HEK293 (cell line): ENCODE measurements around the gene BATF3.
"Not testable (repeated sequence)": the region's sequence is repeated elsewhere in the genome, so short reads cannot be mapped to it uniquely, and the experiment has no call there.

Experiments
- CTCF ChIA-PET: fragments of 350-600 bp; formaldehyde crosslinking; extraction: SDS; loops from one replicate; lab custom pipeline; 2021; ENCODE audit warnings: antibody characterized with exemption; lab: Yijun Ruan, JAX
- POLR2A ChIA-PET: fragments of 300-600 bp; formaldehyde crosslinking; extraction: SDS; loops from one replicate; lab custom pipeline; 2020; ENCODE audit warnings: antibody characterized with exemption, inconsistent platforms; lab: Yijun Ruan, JAX
- H3K27ac ChIP-seq: fragments of 200-500 bp; sonication (Bioruptor generic); 2 replicates; pipeline ENCODE4 v1.5.1; 2014; ENCODE audit warnings: low read depth, low read length, control low read depth, inconsistent platforms; ENCODE audit errors: extremely low read depth
- H3K36me3 ChIP-seq, 2 experiments: fragments of 200-500 bp in 1 of 2; sonication (Bioruptor generic) in 1 of 2; 1 replicate in 1 of 2; 2 replicates in 1 of 2; pipeline ENCODE4 v1.5.1; 2014 to 2017; ENCODE audit warnings: inconsistent platforms in 2 of 2, low read length in 2 of 2; ENCODE audit not compliant: control insufficient read depth in 2 of 2, insufficient read depth in 1 of 2
- H3K4me1 ChIP-seq: fragments of 200-500 bp; sonication (Bioruptor generic); 2 replicates; pipeline ENCODE4 v1.5.1; 2014; ENCODE audit warnings: mild to moderate bottlenecking, low read length, inconsistent platforms; ENCODE audit not compliant: control insufficient read depth, insufficient read depth
- H3K4me3 ChIP-seq: 2 replicates; pipeline ENCODE4 v1.5.1; 2011; ENCODE audit warnings: low read depth, mild to moderate bottlenecking, control low read depth, low read length, moderate library complexity
- H3K9me3 ChIP-seq: fragments of 200-500 bp; sonication (Bioruptor generic); 2 replicates; pipeline ENCODE4 v1.5.1; 2014; ENCODE audit warnings: low read depth, low read length, inconsistent platforms; ENCODE audit not compliant: control insufficient read depth, insufficient read depth
- KLF1 ChIP-seq: fragments of 450-650 bp; formaldehyde crosslinking; IDR thresholded peaks from 2 replicates; pipeline ENCODE4 v1.5.1; 2016; ENCODE audit warnings: missing biosample characterization, missing genetic modification characterization
- OSR2 ChIP-seq: fragments of 450-650 bp; formaldehyde crosslinking; IDR thresholded peaks from 2 replicates; pipeline ENCODE4 v1.5.1; 2016; ENCODE audit warnings: missing biosample characterization, missing genetic modification characterization
- ZNF174 ChIP-seq: fragments of 450-650 bp; formaldehyde crosslinking; IDR thresholded peaks from 2 replicates; pipeline ENCODE4 v1.5.0; 2017; ENCODE audit warnings: missing biosample characterization, mild to moderate bottlenecking, missing genetic modification characterization
- ZNF2 ChIP-seq: fragments of 450-650 bp; formaldehyde crosslinking; IDR thresholded peaks from 2 replicates; pipeline ENCODE4 v1.5.1; 2016; ENCODE audit warnings: missing biosample characterization, missing genetic modification characterization
- ZNF366 ChIP-seq: fragments of 450-650 bp; formaldehyde crosslinking; conservative IDR thresholded peaks from 2 replicates; pipeline ENCODE4 v1.5.1; 2016; ENCODE audit warnings: missing biosample characterization, missing genetic modification characterization
- ZNF596 ChIP-seq: fragments of 450-650 bp; IDR thresholded peaks from 2 replicates; pipeline ENCODE4 v1.5.0; 2018; ENCODE audit warnings: missing biosample characterization, mild to moderate bottlenecking, missing genetic modification characterization, moderate library complexity
- ZNF76 ChIP-seq: fragments of 450-650 bp; formaldehyde crosslinking; IDR thresholded peaks from 2 replicates; pipeline ENCODE4; 2016; ENCODE audit warnings: low read depth, missing biosample characterization, missing genetic modification characterization, borderline replicate concordance
- TF ChIP-seq, protein P1 (sequence below): fragments of 450-650 bp; formaldehyde crosslinking; IDR thresholded peaks from 2 replicates; pipeline ENCODE4 v1.5.1; 2016; ENCODE audit warnings: missing biosample characterization, missing genetic modification characterization
- TF ChIP-seq, protein P2 (sequence below): fragments of 450-650 bp; formaldehyde crosslinking; IDR thresholded peaks from 2 replicates; pipeline ENCODE4 v1.5.1; 2017; ENCODE audit warnings: missing biosample characterization, missing genetic modification characterization
- TF ChIP-seq, protein P3 (sequence below): fragments of 450-650 bp; formaldehyde crosslinking; IDR thresholded peaks from 2 replicates; pipeline ENCODE4 v1.5.1; 2016; ENCODE audit warnings: missing biosample characterization, missing genetic modification characterization

Gene BATF3

DNA sequence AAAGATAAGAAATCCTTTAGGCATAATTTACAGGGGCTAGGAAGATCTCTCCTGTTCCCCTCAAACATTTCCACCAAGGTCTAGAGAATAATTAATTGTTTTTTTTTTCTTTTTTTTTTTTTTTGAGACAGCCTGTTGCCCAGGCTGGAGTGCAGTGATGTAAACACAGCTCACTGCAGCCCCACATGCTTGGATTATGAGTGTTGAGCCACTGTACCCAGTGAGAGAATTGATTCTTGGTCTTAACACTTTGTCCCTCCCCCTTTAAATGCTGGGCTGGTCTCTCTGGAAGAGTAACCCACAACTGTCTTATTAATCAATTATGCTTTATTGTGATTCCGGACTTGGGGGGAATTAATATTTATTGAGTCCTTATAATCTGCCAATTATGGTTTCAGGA is 57.7 kb downstream of the BATF3 start:
- no peaks in the 10 kb centered on the region for H3K36me3 ChIP-seq
- no peak overlapping the region for H3K27ac ChIP-seq
- H3K4me1 ChIP-seq: peaks cover 3% of the 10 kb centered on the region; the same call in 1 of the 2 replicates
- no peaks in the 10 kb centered on the region for H3K9me3 ChIP-seq
- TF ChIP-seq OSR2: no peak
- TF ChIP-seq ZNF174: no peak
- TF ChIP-seq ZNF2 (tag by site-specific recombination): no peak
- TF ChIP-seq, protein P1, sequence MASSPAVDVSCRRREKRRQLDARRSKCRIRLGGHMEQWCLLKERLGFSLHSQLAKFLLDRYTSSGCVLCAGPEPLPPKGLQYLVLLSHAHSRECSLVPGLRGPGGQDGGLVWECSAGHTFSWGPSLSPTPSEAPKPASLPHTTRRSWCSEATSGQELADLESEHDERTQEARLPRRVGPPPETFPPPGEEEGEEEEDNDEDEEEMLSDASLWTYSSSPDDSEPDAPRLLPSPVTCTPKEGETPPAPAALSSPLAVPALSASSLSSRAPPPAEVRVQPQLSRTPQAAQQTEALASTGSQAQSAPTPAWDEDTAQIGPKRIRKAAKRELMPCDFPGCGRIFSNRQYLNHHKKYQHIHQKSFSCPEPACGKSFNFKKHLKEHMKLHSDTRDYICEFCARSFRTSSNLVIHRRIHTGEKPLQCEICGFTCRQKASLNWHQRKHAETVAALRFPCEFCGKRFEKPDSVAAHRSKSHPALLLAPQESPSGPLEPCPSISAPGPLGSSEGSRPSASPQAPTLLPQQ (tag by site-specific recombination): no peak
- CTCF ChIA-PET: interaction anchor here (1.2 to 1.6 kb wide), 3 partner anchors 9 to 165 kb away, joined by 3 to 5 read pairs (median 3); no protein-coding TSS in a partner anchor
- POLR2A ChIA-PET: interaction anchor here (0.5 to 1.1 kb wide), 4 partner anchors 17 to 33 kb away, joined by 3 to 13 read pairs (median 4); partner anchors contain the start of gene ATF3
- H3K4me3 ChIP-seq: no peak overlapping the region

DNA sequence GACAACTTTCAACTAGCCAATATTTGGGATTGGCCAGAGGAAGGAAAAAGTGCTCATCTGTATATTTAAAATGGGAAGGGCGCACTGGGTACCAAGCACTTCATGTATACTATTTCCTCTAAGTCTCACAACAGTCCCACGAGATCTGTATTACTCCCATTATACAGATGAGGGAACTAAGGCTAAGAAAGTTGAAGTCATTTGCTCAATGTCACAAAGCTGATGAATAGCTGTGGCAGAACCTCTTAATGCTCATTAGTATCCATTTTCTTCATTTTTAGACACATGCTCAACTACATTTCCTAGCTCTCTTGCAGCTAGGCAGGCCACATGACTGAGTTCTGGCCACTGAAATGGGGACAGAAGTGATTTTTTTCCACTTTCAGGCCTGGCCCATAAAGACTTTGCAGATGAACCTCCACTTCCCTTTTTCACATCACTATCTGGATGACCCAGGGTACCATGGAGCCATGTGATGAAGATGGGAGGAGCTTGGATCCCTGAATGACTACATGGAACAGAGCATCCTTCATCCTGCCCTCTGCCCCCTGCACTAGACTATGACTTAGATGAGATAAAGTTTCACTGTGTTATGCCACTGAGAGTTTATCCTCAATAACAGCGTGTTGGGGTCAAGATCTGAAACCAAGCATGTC is 59.3 kb downstream of the BATF3 start:
- ChIA-PET POLR2A (interaction anchor here (0.6 kb wide), 1 partner anchor 131 kb away, joined by 4 read pairs; no protein-coding TSS in a partner anchor), CTCF (interaction anchor here (0.6 to 1.6 kb wide), 5 partner anchors 11 to 1818 kb away, joined by 3 to 5 read pairs (median 3); no protein-coding TSS in a partner anchor)
- Histone ChIP-seq H3K36me3 (no peaks in the 10 kb centered on the region), H3K4me3 (no peak overlapping the region), H3K4me1 (peaks cover 9% of the 10 kb centered on the region), H3K27ac (no peak overlapping the region), H3K9me3 (no peaks in the 10 kb centered on the region)
- TF ChIP-seq, protein P2, sequence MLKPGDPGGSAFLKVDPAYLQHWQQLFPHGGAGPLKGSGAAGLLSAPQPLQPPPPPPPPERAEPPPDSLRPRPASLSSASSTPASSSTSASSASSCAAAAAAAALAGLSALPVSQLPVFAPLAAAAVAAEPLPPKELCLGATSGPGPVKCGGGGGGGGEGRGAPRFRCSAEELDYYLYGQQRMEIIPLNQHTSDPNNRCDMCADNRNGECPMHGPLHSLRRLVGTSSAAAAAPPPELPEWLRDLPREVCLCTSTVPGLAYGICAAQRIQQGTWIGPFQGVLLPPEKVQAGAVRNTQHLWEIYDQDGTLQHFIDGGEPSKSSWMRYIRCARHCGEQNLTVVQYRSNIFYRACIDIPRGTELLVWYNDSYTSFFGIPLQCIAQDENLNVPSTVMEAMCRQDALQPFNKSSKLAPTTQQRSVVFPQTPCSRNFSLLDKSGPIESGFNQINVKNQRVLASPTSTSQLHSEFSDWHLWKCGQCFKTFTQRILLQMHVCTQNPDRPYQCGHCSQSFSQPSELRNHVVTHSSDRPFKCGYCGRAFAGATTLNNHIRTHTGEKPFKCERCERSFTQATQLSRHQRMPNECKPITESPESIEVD (tag by site-specific recombination): no peak

DNA sequence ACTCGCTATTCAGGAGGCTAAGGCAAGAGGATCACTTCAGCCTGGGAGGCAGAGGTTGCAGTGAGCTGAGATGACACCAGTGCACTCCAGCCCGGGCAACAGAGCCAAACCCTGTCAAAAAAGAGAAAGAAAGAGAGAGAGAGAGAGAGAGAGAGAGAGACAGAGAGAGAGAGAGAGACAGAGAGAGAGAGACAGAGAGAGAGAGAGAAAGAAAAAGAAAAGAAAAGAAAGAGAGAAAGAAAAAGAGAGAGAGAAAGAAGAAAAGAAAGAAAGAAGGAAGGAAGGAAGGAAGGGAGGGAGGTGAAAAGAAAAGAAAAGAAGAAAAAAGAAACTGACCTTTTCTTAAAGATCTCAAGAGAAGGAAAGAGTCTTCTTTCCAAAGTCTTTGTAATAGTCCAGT is 60.1 kb downstream of the BATF3 start:
- CTCF ChIA-PET: interaction anchor here (0.6 to 1.2 kb wide), 2 partner anchors 25 to 1818 kb away, joined by 3 to 4 read pairs; no protein-coding TSS in a partner anchor
- not testable (repeated sequence) for H3K4me1 ChIP-seq, H3K36me3 ChIP-seq, H3K4me3 ChIP-seq, H3K9me3 ChIP-seq, H3K27ac ChIP-seq
- TF ChIP-seq ZNF596 (tag by site-specific recombination) (peak; percentile 93), ZNF366 (peak; percentile 78)
- TF ChIP-seq, all 188 proteins: peak for 2; not testable (repeated sequence) for 186
- POLR2A ChIA-PET: interaction anchor here (0.7 to 0.8 kb wide), 2 partner anchors 31 to 289 kb away, joined by 3 to 4 read pairs; partner anchors contain the start of gene ATF3

DNA sequence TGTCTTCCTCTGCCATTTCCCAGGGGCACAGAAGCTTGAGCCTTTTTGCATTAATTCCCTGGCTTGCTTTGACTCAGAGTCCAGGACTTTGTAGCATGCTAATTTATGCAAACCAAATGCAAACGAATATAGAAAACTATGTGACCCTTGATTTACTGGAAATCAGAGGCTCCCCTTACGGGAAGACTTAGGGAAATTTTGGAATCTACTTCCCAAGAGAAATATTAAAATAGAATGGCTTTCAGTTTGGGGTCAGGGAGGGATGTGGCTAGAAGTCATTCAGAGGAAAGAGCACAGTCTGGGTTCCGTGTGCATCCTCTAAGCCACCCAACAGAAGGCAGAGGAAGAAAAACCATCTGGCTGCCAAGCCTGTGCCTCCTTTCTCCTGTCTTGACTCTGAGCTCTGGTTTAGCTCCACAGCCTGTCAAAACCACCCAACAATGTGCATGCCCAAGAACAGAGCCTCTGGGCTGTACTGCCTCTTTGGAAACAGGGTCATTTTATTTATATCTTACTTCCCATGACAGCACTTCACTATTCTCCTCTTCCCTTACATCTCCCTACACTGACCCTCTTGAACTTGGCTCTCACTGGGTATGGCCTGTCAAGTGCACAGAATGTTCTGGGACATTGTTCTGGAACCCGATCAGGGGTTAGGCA is 61.0 kb downstream of the BATF3 start:
- Histone ChIP-seq H3K27ac (no peak overlapping the region), H3K4me1 (peaks cover 9% of the 10 kb centered on the region), H3K4me3 (no peak overlapping the region), H3K9me3 (no peaks in the 10 kb centered on the region), H3K36me3 (no peaks in the 10 kb centered on the region)
- ChIA-PET POLR2A (no interaction called here), CTCF (no interaction called here)
- no peak for TF ChIP-seq KLF1 (tag by site-specific recombination)
- TF ChIP-seq ZNF76 (tag by site-specific recombination): no peak
- TF ChIP-seq, protein P3, sequence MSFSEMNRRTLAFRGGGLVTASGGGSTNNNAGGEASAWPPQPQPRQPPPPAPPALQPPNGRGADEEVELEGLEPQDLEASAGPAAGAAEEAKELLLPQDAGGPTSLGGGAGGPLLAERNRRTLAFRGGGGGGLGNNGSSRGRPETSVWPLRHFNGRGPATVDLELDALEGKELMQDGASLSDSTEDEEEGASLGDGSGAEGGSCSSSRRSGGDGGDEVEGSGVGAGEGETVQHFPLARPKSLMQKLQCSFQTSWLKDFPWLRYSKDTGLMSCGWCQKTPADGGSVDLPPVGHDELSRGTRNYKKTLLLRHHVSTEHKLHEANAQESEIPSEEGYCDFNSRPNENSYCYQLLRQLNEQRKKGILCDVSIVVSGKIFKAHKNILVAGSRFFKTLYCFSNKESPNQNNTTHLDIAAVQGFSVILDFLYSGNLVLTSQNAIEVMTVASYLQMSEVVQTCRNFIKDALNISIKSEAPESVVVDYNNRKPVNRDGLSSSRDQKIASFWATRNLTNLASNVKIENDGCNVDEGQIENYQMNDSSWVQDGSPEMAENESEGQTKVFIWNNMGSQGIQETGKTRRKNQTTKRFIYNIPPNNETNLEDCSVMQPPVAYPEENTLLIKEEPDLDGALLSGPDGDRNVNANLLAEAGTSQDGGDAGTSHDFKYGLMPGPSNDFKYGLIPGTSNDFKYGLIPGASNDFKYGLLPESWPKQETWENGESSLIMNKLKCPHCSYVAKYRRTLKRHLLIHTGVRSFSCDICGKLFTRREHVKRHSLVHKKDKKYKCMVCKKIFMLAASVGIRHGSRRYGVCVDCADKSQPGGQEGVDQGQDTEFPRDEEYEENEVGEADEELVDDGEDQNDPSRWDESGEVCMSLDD (tag by site-specific recombination): no peak
